AG04449 (cell line): Measurements from ENCODE around the gene ADAP1.

Experiments
- CTCF ChIA-PET: fragments of 350-600 bp; formaldehyde crosslinking; extraction: SDS; loops from one replicate; lab custom pipeline; 2021; ENCODE audit warnings: antibody characterized with exemption; lab: Yijun Ruan, JAX
- POLR2A ChIA-PET: fragments of 400-600, 350-600 bp; formaldehyde crosslinking; extraction: SDS; loops from one replicate; lab custom pipeline; 2020; ENCODE audit warnings: antibody characterized with exemption, inconsistent platforms; lab: Yijun Ruan, JAX
- DNase-seq: peaks from one replicate; pipeline ENCODE4 v3.0.0-alpha.2; 2010; ENCODE audit warnings: low read depth, low spot score
- H3K4me3 ChIP-seq: 2 replicates; pipeline ENCODE4 v1.5.1; 2011; ENCODE audit warnings: low read depth, mild to moderate bottlenecking, control low read depth, low read length
- CTCF ChIP-seq: IDR thresholded peaks from one replicate; pipeline ENCODE4 v1.5.1; 2011; ENCODE audit warnings: mild to moderate bottlenecking, moderate library complexity, low read length, control low read depth, inconsistent platforms; ENCODE audit not compliant: insufficient read depth; ENCODE audit errors: missing control alignments

ADAP1 gene

DNA sequence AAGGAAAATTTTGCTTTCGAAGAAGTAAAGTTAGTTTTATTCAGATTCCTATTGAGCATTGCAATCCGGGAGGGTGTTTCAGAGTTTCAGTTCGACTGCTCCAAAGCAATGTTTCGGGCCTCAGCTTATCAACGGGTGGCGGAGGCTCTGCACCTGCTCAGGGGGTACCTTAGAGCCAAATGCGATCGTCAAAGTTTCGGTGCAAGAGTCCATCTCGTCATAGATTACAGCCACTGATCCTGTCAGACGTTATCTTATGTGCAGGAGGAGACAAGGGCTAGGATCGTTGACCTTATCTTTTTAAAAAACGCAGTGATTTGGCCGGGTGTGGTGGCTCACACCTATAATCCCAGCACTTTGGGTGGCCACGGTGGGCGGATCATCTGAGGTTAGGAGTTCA is 24.7 kb upstream of the ADAP1 start:
- CTCF ChIA-PET, result interaction anchor here (0.9 to 8.2 kb wide), 2 partner anchors 15 to 66 kb away, joined by 3 to 103 read pairs; partner anchors contain the start of gene GPR146
- H3K4me3 ChIP-seq, result no peak overlapping the region
- no peak for TF ChIP-seq CTCF
- no peak for DNase-seq
- POLR2A ChIA-PET, result interaction anchor here (0.8 kb wide), 1 partner anchor 13 kb away, joined by 3 read pairs; no protein-coding TSS in a partner anchor

- no peak overlapping the region for H3K4me3 ChIP-seq
- no peak for TF ChIP-seq CTCF
- DNase-seq, result no peak
- POLR2A ChIA-PET, result interaction anchor here (0.8 kb wide), 1 partner anchor 14 kb away, joined by 3 read pairs; no protein-coding TSS in a partner anchor
- CTCF ChIA-PET, result interaction anchor here (0.9 to 8.2 kb wide), 3 partner anchors 16 to 87 kb away, joined by 3 to 103 read pairs (median 3); partner anchors contain the start of gene GPR146
These were observed 24.1 kb upstream of the ADAP1 start for GRCh38 chr7:978416-979091.

GRCh38 chr7:978049-978346 is 23.5 kb upstream of the ADAP1 start:
- TF ChIP-seq CTCF, result no peak
- ChIA-PET CTCF (interaction anchor here (1.0 to 8.2 kb wide), 2 partner anchors 17 to 87 kb away, joined by 3 to 103 read pairs; no protein-coding TSS in a partner anchor), POLR2A (no interaction called here)
- H3K4me3 ChIP-seq, result no peak overlapping the region
- no peak for DNase-seq

- DNase-seq, result no peak
- TF ChIP-seq CTCF, result no peak
- H3K4me3 ChIP-seq, result no peak overlapping the region
- ChIA-PET CTCF (interaction anchor here (1.0 to 8.2 kb wide), 2 partner anchors 11 to 17 kb away, joined by 5 to 103 read pairs; no protein-coding TSS in a partner anchor), POLR2A (no interaction called here)
These were observed 23.0 kb upstream of the ADAP1 start for GRCh38 chr7:977326-978048.

DNA sequence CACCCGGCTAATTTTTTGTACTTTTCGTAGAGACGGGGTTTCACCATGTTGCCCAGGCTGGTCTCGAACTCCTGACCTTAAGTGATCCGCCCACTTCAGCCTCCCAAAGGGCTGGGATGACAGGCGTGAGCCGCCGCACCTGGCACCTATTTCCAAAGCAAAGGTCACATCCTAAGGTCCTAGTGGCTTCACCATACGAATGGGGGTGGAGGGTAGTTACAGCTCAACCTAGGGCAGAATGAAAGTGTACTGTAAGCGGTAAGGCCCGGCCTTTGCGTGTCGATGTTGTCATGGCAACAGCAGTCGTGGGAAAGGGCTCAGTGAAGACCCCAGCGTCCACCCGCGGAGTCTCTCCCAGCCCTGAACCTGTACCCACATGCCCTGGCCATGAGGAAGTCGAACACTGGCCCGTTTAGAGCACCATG is 22.4 kb upstream of the ADAP1 start:
- no peak for DNase-seq
- no peak overlapping the region for H3K4me3 ChIP-seq
- CTCF ChIA-PET, result interaction anchor here (0.9 to 8.2 kb wide), 3 partner anchors 12 to 89 kb away, joined by 3 to 103 read pairs (median 5); no protein-coding TSS in a partner anchor
- TF ChIP-seq CTCF, result no peak
- POLR2A ChIA-PET, result no interaction called here
